Measurements from ENCODE around the gene RANBP3L.
"Not testable (repeated sequence)": the region's sequence is repeated elsewhere in the genome, so short reads cannot be mapped to it uniquely, and the experiment has no call there.

RANBP3L gene

GRCh38 chr5:36202521-36202961 is 99.2 kb downstream of the RANBP3L start:
- no peak for DNase-seq

GRCh38 chr5:36200513-36200912 is 101.2 kb downstream of the RANBP3L start:
- DNase-seq = no peak

GRCh38 chr5:36199620-36200019 is 102.1 kb downstream of the RANBP3L start:
- DNase-seq = no peak

GRCh38 chr5:36198783-36199182 is 102.9 kb downstream of the RANBP3L start:
- DNase-seq = not testable (repeated sequence)
